ENCODE measurements around the gene UBE2J2. TPM values are rescaled to one million over a fixed set of nuclear protein-coding genes. Genes with fewer than 3 reads are reported as not detected.

Gene UBE2J2
- total and polyA plus RNA-seq, 2 of the 13 experiments (the other 11 are each of a cell fraction or from before 2014, with no cell fraction given): 25.4 to 29.4 TPM

DNA sequence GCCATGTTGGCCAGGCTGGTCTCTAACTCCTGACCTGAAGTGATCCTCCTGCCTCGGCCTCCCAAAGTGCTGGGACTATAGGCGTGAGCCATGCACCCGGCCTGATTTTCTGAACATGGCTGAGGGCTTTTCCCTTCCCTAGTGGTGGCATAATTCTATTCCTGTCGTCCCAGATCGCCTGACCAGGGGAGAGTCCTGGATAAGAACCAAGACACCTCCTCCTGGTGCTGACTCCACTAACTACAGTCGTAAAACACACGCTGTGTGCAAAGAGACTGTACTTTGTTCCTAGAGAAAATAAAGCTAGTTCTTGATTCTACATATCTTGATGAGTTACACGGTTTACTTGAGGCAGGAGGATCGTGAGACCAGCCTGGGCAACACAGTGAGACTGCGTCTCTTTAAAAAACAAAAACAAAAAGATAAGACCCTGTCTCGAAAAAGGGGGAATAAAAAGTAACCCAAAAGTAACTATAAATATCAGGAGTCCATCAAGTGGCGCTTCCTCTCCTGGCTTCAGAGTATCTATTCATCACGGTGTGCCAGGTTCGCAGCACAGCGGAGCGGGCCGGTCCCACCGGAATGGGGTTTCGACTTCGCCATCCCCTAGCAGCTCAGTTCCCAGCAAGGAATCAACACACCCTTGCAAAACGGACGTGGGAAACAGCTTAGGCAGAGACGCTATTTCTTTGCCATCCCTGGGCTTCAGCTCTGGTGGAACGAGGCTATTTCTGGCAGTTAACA is 42.8 kb downstream of the UBE2J2 start (continued):
- TF ChIP-seq, protein P1, sequence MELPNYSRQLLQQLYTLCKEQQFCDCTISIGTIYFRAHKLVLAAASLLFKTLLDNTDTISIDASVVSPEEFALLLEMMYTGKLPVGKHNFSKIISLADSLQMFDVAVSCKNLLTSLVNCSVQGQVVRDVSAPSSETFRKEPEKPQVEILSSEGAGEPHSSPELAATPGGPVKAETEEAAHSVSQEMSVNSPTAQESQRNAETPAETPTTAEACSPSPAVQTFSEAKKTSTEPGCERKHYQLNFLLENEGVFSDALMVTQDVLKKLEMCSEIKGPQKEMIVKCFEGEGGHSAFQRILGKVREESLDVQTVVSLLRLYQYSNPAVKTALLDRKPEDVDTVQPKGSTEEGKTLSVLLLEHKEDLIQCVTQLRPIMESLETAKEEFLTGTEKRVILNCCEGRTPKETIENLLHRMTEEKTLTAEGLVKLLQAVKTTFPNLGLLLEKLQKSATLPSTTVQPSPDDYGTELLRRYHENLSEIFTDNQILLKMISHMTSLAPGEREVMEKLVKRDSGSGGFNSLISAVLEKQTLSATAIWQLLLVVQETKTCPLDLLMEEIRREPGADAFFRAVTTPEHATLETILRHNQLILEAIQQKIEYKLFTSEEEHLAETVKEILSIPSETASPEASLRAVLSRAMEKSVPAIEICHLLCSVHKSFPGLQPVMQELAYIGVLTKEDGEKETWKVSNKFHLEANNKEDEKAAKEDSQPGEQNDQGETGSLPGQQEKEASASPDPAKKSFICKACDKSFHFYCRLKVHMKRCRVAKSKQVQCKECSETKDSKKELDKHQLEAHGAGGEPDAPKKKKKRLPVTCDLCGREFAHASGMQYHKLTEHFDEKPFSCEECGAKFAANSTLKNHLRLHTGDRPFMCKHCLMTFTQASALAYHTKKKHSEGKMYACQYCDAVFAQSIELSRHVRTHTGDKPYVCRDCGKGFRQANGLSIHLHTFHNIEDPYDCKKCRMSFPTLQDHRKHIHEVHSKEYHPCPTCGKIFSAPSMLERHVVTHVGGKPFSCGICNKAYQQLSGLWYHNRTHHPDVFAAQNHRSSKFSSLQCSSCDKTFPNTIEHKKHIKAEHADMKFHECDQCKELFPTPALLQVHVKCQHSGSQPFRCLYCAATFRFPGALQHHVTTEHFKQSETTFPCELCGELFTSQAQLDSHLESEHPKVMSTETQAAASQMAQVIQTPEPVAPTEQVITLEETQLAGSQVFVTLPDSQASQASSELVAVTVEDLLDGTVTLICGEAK (IDR thresholded peaks at IDR 0.05): no peak
- TF ChIP-seq, protein P1 (CRISPR knock-in tag; IDR thresholded peaks at IDR 0.05): no peak
- TF ChIP-seq CC2D1A (CRISPR knock-in tag; IDR thresholded peaks at IDR 0.05) (no peak), MTF1 (CRISPR knock-in tag; IDR thresholded peaks at IDR 0.05) (0 out of 2 replicates have a peak, but pooled peaks have one; percentile 27), ZNF790 (CRISPR knock-in tag; IDR thresholded peaks at IDR 0.05; ENCODE audit: borderline replicate concordance) (no peak), SMC3 (IDR thresholded peaks at IDR 0.05; ENCODE audit: low read length) (peak; percentile 16; the same call in 1 of the 2 replicates), NAIF1 (CRISPR knock-in tag; IDR thresholded peaks at IDR 0.05; ENCODE audit: borderline replicate concordance) (no peak; the same call in 1 of the 2 replicates), ZNF605 (CRISPR knock-in tag; IDR thresholded peaks at IDR 0.05) (peak; percentile 43; the same call in 1 of the 2 replicates), BHLHE40 (IDR thresholded peaks at IDR 0.05; ENCODE audit: low read length) (no peak), KDM1A (CRISPR knock-in tag; IDR thresholded peaks at IDR 0.05) (peak; percentile 65; the same call in 1 of the 2 replicates), CEBPB (IDR thresholded peaks at IDR 0.05; ENCODE audit: borderline replicate concordance, low read depth, low read length) (no peak), SIN3A (IDR thresholded peaks at IDR 0.05; ENCODE audit: borderline replicate concordance, low read depth, low read length) (no peak), GFI1 (CRISPR knock-in tag; IDR thresholded peaks at IDR 0.05; ENCODE audit: borderline replicate concordance) (0 out of 2 replicates have a peak, but pooled peaks have one; percentile 28)
- TF ChIP-seq, protein P2, sequence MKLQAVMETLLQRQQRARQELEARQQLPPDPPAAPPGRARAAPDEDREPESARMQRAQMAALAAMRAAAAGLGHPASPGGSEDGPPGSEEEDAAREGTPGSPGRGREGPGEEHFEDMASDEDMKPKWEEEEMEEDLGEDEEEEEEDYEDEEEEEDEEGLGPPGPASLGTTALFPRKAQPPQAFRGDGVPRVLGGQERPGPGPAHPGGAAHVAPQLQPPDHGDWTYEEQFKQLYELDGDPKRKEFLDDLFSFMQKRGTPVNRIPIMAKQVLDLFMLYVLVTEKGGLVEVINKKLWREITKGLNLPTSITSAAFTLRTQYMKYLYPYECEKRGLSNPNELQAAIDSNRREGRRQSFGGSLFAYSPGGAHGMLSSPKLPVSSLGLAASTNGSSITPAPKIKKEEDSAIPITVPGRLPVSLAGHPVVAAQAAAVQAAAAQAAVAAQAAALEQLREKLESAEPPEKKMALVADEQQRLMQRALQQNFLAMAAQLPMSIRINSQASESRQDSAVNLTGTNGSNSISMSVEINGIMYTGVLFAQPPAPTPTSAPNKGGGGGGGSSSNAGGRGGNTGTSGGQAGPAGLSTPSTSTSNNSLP (IDR thresholded peaks at IDR 0.05; ENCODE audit: low read depth, low read length): no peak
- TF ChIP-seq, protein P3, sequence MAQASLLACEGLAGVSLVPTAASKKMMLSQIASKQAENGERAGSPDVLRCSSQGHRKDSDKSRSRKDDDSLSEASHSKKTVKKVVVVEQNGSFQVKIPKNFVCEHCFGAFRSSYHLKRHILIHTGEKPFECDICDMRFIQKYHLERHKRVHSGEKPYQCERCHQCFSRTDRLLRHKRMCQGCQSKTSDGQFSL (CRISPR knock-in tag; IDR thresholded peaks at IDR 0.05): 0 out of 2 replicates have a peak, but pooled peaks have one; percentile 35

All from HepG2 (cell line).